HG03045 (cell line): ENCODE data around the gene RALY.

Experiments
- ATAC-seq: cut with Tn5 transposase; IDR thresholded peaks from one replicate; pipeline ENCODE4 v1.9.1; 2021; ENCODE audit warnings: mild to moderate bottlenecking, moderate library complexity; ENCODE audit not compliant: unreplicated experiment

The RALY gene

DNA sequence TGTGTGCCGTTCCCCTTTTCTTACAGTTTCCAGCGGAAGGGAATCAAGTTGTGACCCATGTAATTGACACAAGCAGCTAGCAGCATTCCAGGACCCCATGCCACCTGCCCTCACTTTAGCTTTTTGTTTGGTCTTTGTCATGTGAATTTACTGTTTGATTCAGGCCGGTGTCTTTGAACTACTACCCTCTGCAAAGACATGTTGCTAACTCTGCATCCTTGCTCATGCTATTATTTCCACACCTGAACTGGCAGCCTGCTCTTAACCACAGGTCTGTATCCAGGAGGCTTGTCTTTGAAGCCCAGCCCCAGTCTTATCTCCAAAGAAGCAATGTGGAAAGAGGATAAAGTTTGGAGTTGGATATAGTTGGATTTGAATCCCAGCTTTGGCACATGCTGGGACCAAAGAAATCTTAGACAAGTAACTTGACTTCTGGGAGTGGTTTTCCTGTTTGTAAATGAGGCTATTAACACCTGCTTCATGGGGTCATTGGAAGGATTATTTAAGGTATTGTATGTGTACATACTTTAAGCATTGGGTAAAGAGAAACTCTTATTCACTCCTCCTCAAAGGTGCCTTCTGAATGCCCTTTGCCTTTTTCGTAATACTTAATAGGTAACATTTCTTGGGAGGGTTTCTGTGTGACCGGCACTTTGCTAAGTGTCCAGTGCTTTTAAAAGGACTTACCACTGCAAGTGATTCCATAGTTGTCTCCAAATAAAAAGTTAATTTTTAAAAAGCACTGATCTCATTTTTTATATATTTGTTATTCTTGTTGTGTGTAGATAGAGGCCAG lies 52.4 kb downstream of the RALY start:
- ATAC-seq, result no peak

DNA sequence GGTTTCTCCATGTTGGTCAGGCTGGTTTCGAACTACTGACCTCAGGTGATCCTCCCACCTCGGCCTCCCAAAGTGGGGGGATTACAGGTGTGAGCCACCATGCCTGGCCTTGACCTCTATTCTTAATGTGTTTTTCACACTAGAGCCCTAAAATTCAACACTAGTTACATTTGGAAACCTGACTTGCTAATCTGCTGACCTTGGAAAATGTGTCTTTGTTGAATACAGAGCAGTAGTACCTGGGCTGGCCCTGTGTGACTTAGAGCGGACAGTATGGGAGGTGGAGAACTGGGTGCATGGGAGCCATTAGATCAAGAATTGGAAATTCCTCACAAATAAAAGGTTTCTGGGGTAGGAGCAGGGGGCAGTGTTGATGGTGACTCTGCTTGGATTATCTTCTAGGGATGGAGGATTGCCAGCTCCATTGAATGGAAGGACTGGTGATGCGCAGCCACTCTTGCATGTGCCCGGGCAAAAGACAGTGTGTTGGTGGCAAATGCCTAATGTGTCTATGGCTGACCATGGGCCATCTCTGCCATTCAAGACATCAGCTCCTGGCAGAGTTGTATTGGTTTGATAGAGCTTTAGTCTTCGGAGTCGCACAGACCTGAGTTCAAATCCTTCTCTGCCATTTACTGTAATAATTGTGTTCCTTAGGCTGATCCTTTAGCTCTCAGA lies 53.4 kb downstream of the RALY start:
- no peak for ATAC-seq

- no peak for ATAC-seq
Observed at GRCh38 chr20:34047917-34048316, 54.2 kb downstream of the RALY start.

DNA sequence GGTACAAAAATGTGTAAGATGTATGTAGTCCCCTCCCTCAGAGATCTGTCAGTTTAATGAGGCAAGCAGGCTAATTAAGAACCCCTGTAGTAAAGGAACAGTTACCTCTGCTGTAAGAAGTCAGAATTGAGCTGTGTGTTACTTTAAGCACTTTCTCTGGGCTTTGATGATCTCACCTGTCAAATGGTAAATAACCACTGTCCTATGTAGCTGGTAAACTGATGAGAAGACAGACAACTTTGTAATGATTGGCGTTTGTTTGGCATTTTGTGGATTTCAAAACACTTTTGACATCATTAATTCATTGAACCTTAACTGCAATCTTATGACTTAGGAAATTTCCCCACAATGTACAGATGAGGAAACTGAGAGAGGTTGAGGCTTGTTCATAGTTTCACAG lies 55.7 kb downstream of the RALY start:
- ATAC-seq, result no peak

- ATAC-seq, result no peak
Observed at GRCh38 chr20:34049897-34050695, 56.4 kb downstream of the RALY start.

GRCh38 chr20:34052414-34052813 lies 58.7 kb downstream of the RALY start:
- ATAC-seq, result no peak

- no peak for ATAC-seq
Observed at GRCh38 chr20:34055290-34055689, 61.6 kb downstream of the RALY start.

DNA sequence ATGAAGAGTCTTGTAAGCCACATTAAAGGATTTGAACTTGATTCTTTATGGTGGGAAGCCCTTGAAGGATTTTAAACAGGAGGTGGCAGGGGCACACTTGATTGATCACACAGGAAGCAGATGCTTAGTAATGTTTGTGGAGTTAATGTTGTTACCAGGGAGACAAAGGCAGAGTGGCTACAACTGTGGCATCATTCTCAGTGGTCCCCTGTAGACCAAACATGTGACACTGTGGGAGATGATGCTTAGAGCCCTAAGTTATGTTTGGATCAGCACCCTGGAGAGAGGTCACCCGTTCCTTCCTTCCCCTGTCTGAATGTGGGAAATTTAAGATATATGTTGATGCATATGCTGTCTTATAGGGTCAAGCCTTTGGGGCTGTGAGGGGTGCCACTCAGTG lies 65.1 kb downstream of the RALY start:
- ATAC-seq, result no peak

GRCh38 chr20:34060970-34061369 lies 67.3 kb downstream of the RALY start:
- no peak for ATAC-seq

DNA sequence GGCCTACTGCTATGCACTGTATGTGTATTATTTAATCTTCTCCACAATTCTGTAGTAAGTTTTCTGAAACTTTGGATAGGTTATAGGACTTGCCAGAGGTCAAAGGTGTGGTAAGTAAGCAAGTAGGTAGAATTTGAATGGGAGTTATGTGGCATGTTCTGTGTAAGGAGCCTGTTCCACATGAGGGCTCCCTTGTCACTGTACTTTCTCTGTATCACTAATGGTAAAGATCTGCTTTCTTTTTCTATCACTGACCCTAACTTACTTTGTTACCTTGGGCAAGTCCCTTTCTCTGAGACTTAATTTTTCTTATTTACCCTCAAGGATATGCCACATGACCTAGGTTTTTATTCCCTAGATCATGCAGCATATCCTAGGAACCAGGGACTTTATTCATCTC lies 68.0 kb downstream of the RALY start:
- no peak for ATAC-seq

DNA sequence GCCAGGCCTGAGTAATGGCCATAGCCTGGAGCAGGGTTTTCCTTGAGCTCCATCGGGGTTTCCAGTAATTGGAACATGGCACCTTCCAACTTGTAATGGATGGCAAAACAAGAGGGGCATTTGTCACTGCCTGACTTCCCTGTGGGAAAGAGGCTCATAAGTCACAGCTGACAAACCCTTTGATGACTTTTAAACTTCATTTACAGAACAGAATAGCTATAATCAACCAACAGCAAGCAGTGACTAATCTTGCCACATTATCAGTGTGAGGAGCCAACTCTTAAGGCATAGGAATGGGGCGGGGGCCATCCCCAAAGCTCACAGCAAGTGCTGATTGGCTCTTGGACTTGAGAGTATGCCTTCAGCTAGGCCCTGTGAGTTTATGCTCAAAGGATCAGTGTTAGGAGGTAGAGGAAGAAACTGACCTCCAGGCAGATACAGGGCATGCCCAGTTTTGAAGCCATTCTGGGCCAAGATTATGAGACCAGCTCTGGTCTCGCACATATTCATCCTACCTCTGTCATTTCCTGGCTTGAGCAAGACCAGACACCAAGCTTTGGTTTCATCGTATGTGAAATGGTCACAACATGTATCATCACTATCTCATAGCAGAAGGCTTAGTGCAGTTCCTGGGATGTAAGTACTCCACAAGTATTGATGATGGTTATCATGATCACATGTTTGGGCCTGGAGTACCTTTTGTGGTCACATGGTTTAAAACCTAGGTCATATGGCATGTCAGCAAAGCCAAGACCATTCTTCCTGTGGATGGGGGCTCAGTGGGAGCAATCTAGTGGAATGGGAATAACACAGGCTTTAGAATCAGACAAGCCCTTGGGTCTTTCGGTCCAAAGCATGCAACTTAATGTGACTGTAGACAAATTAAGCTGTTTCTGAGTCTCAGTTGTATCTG lies 69.1 kb downstream of the RALY start:
- ATAC-seq, result no peak

DNA sequence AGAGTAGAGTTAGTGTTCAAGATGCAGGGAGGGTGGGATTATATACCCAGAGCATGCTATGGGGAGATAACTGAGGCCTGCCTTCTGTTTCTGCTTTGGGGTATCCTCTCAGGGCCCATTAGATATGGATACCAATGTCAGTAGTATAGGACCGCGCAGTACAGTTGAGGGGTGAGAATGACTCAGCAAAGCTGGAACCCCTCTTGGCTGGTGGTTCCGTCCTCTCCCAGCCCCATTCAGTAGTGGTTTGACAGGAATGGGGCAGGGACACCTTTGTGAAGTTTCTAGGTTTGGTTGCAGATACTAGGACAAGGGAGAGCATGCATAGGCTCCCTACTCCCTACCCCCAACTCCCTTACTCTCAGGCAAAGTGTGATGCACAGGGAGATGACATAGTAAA lies 70.6 kb downstream of the RALY start:
- ATAC-seq, result no peak

DNA sequence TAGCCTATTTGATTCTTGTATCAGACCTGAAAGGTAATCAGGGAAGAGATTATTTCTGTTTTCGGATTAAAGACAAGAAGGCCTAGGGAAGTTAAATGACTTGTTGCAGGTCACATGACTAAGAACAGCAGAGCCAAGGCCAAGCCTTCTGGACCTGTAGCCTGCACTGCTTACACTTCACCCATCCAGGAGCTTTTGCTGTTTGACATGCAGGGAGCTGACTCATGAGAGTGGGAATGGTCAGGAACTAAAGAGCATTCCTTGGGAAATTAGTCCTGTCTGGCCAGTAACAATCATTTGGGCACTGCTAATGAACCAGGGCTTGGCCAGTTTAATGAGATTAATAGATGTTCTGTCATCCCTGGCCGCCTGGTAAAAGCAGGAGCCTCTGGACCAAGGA lies 71.5 kb downstream of the RALY start:
- no peak for ATAC-seq

- no peak for ATAC-seq
Observed at GRCh38 chr20:34066476-34067090, 72.9 kb downstream of the RALY start.

DNA sequence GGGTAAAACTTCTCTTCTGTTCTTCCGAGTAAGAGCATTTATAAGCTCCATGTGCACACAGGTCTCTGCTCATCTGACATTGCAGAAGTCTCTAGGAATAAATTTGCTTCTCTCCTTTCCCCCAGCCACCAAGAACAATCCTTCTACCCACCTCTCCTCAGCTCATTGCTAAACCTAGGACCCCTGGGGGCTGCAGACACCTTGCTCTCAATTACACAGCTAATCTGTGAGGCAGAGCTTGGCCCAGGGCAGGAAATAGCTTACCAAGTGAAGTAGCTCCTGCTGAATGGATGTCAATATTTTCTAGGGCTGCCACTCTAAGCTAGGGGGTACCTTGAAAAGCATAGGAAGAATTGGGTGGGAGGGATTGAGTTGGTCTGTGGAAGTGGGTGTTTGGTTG lies 74.3 kb downstream of the RALY start:
- ATAC-seq, result no peak

DNA sequence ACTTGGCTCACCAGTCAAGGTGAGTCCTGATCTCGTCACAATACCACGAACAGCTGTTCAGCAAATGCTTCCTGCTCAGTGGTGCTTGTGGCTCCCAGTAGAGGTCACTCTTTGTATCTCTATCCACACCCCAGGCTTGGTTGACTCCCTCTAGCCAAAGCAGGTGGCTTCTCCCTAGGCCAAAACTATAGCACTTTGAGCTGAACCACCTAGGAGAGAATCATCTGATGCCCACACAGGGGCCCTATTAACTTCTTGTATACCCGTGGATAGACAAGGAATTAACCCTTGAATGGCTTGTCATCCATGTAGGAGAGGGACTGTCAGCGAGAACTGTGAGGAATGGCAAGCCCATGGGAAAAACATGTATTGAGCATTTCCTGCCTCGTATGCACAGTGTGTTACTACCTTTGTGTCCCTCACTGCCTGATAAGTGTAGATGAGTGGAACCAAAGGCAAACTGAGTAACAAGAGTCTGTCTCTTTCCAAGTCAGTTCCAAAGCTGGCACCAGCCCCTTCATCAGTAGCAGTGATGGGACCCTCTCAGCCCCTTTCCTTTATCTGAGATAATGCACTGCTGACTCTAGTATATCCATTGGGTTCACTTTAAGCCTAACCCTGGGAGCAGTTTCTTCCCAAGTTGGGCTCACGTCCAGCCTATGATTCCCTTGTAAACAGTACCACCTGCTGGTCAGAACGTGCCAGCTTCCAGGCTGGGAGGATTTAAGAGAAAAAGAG lies 75.8 kb downstream of the RALY start:
- peak; percentile 66 for ATAC-seq

GRCh38 chr20:34070079-34070439 lies 76.3 kb downstream of the RALY start:
- no peak for ATAC-seq

DNA sequence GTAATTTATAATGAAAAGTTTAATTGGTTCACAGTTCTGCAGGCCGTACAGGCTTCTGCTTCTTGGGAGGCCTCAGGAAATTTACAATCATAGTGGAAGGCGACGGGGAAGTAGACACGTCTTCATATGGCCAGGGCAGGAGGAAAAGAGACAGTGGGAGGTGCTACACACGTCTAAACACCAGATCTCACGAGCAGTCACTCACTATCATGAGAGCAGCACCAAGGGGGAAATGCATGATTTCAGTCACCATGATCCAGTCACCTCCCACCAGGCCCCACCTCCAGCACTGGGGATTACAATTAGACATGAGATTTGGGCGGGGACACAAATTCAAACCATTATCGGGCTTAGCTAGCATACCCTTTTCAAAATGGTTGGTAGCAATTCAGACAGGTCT lies 77.1 kb downstream of the RALY start:
- no peak for ATAC-seq

- ATAC-seq, result no peak
Observed at GRCh38 chr20:34072076-34072475, 78.4 kb downstream of the RALY start.

DNA sequence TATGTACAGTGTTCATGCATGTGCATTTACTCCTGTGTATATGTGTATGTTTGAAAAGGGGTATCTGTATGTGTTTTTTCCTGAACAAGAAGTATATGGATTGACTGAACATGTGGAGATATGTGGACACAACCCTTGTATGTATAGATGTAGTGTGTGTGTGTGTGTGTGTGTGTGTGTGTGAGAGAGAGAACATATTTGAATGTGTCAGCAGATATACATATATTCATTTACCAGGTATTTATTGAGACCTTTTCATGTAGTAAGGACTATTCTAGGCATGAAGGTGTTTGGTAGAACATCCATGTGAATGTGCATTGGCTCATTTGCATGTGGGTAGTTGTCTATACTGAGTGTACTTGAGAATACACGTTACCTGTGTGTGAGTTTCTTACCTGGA lies 79.1 kb downstream of the RALY start:
- ATAC-seq, result no peak
